Chondrocyte (in vitro differentiated cells): ENCODE results near the gene EHBP1. TPM values are rescaled to one million over a fixed set of nuclear protein-coding genes. Genes with fewer than 3 reads are reported as not detected.
A peak's percentile ranks its signal among the peaks of the same experiment; 100 is the strongest.

ENCODE experiments used
- DNase-seq: peaks from one replicate; pipeline ENCODE4 v3.0.0; 2021; ENCODE audit warnings: mixed read lengths, low spot score
- H3K27ac Mint-ChIP-seq: one replicate; pipeline ENCODE4 v1.8.0; 2021; ENCODE audit warnings: mild to moderate bottlenecking, moderate library complexity, mixed read lengths; ENCODE audit not compliant: unreplicated experiment
- H3K27me3 Mint-ChIP-seq: 2 replicates; pipeline ENCODE4 v1.8.0; 2021; ENCODE audit warnings: low read depth, mixed read lengths
- H3K36me3 Mint-ChIP-seq: 2 replicates; pipeline ENCODE4 v1.8.0; 2021; ENCODE audit warnings: low read depth, mixed read lengths
- H3K4me1 Mint-ChIP-seq: 2 replicates; pipeline ENCODE4 v1.8.0; 2021; ENCODE audit warnings: low read depth, mild to moderate bottlenecking, mixed read lengths
- H3K4me3 Mint-ChIP-seq: one replicate; pipeline ENCODE4 v1.8.0; 2021; ENCODE audit warnings: mild to moderate bottlenecking, moderate library complexity, mixed read lengths; ENCODE audit not compliant: unreplicated experiment
- H3K9me3 Mint-ChIP-seq: 2 replicates; pipeline ENCODE4 v1.8.0; 2021; ENCODE audit warnings: low read depth, mixed read lengths
- CTCF ChIP-seq: fragments of 200-600 bp; sonication (generic); IDR thresholded peaks from 2 replicates; pipeline ENCODE4 v1.5.0; 2021; ENCODE audit warnings: antibody characterized with exemption, mild to moderate bottlenecking, moderate library complexity
- total RNA-seq: library from RNA; stranded (reverse); gene quantifications from 3 replicates; pipeline ENCODE4 v1.2.1, GENCODE V29; 2021

EHBP1 gene
- total RNA-seq, 1 donor from 2014 or later = 48.6 TPM

- H3K9me3 Mint-ChIP-seq = peaks cover 4% of the 10 kb centered on the region
- peaks cover 14% of the 10 kb centered on the region for H3K4me1 Mint-ChIP-seq
- H3K27me3 Mint-ChIP-seq = no peaks in the 10 kb centered on the region
- DNase-seq = no peak
- no peak overlapping the region for H3K4me3 Mint-ChIP-seq
- no peak overlapping the region for H3K27ac Mint-ChIP-seq
- H3K36me3 Mint-ChIP-seq = peaks cover 4% of the 10 kb centered on the region
- no peak for TF ChIP-seq CTCF
Measured at GRCh38 chr2:62812921-62813825, 107.7 kb downstream of the EHBP1 start.

GRCh38 chr2:62814123-62814522, 108.6 kb downstream of the EHBP1 start:
- H3K4me1 Mint-ChIP-seq = peaks cover 14% of the 10 kb centered on the region
- no peak for TF ChIP-seq CTCF
- DNase-seq = no peak
- peaks cover 2% of the 10 kb centered on the region for H3K9me3 Mint-ChIP-seq
- H3K4me3 Mint-ChIP-seq = no peak overlapping the region
- H3K36me3 Mint-ChIP-seq = no peaks in the 10 kb centered on the region
- H3K27ac Mint-ChIP-seq = peak overlapping the region; percentile 30
- H3K27me3 Mint-ChIP-seq = no peaks in the 10 kb centered on the region

- TF ChIP-seq CTCF = no peak
- peaks cover 9% of the 10 kb centered on the region for H3K4me1 Mint-ChIP-seq
- H3K27ac Mint-ChIP-seq = no peak overlapping the region
- no peak for DNase-seq
- no peaks in the 10 kb centered on the region for H3K27me3 Mint-ChIP-seq
- peaks cover 2% of the 10 kb centered on the region for H3K9me3 Mint-ChIP-seq
- H3K36me3 Mint-ChIP-seq = no peaks in the 10 kb centered on the region
- no peak overlapping the region for H3K4me3 Mint-ChIP-seq
Measured at GRCh38 chr2:62817348-62817747, 111.8 kb downstream of the EHBP1 start.

- Mint-ChIP-seq H3K27ac (no peak overlapping the region), H3K4me1 (peaks cover 9% of the 10 kb centered on the region), H3K36me3 (no peaks in the 10 kb centered on the region), H3K4me3 (no peak overlapping the region), H3K27me3 (no peaks in the 10 kb centered on the region), H3K9me3 (peaks cover 2% of the 10 kb centered on the region)
- no peak for TF ChIP-seq CTCF
- no peak for DNase-seq
Measured at GRCh38 chr2:62817995-62818713, 112.6 kb downstream of the EHBP1 start.

GRCh38 chr2:62822549-62822948, 117.0 kb downstream of the EHBP1 start:
- Mint-ChIP-seq H3K27me3 (no peaks in the 10 kb centered on the region), H3K27ac (no peak overlapping the region), H3K36me3 (peaks cover 6% of the 10 kb centered on the region), H3K9me3 (peaks cover under 1% of the 10 kb centered on the region), H3K4me3 (no peak overlapping the region), H3K4me1 (peaks cover 25% of the 10 kb centered on the region)
- no peak for DNase-seq
- TF ChIP-seq CTCF = no peak
